ENCODE results near the gene SPP1. TPM values are rescaled to one million over a fixed set of nuclear protein-coding genes. Genes with fewer than 3 reads are reported as not detected.

SPP1 gene
- polyA plus RNA-seq, 1 of the 3 experiments (the other 2 are of a cell fraction): 0.82 TPM

DNA sequence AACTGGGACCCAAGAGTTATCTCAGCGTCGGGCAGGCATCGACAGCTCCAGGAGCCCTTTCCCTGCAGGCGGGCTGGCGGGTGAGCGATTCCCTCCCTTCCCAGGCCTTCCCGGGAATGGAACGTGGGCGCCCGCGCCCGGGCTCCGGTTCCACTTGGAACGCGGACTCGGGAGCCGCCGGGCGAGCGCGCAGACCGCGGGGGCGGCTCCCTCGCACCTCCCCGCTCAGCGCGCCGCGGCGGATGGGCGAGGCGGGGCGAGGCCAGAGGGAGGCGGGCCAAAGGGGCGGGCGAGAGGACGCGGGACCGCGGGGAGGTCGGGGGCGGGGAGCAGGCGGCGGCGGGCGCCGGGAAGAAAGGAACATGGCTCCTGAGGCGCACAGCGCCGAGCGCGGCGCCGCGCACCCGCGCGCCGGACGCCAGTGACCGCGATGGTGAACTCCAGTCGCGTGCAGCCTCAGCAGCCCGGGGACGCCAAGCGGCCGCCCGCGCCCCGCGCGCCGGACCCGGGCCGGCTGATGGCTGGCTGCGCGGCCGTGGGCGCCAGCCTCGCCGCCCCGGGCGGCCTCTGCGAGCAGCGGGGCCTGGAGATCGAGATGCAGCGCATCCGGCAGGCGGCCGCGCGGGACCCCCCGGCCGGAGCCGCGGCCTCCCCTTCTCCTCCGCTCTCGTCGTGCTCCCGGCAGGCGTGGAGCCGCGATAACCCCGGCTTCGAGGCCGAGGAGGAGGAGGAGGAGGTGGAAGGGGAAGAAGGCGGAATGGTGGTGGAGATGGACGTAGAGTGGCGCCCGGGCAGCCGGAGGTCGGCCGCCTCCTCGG lies 32.0 kb downstream of the SPP1 start, which contains the start of gene PKD2:
TSS of gene PKD2 (plus strand) at position 332 of the 818 bp plus-strand sequence. CDS start at position 431, 99 bp downstream.
- WGBS (ENCODE audit: low lambda C conversion rate): 0% methylated on average over 14 of the region's 116 CpGs
- Histone ChIP-seq H3K9me2 (no peaks in the 10 kb centered on the region), H2AFZ (ENCODE audit: low read depth) (peak within 1 kb of the TSS; percentile 84; the same call in 1 of the 2 replicates), H3K4me3 (ENCODE audit: low read depth in 2 of 2, low read length in 1 of 2) (peak within 1 kb of the TSS; percentile 72 to 96), H4K20me1 (ENCODE audit: insufficient read depth) (peaks cover 37% of the 10 kb centered on the region), H3K27ac (ENCODE audit: low read depth in 2 of 2, low read length in 1 of 2) (peak within 1 kb of the TSS; percentile 79 to 86), H3K79me2 (ENCODE audit: insufficient read depth) (peaks cover 48% of the 10 kb centered on the region), H3K9me3 (no peaks in the 10 kb centered on the region), H3K27me3 (ENCODE audit: insufficient read depth) (no peaks in the 10 kb centered on the region), H3K9ac (peak within 1 kb of the TSS; percentile 86), H3F3A (replicated peaks; ENCODE audit: insufficient read depth) (peaks cover 22% of the 10 kb centered on the region), H3K36me3 (replicated peaks in 1 of 2; ENCODE audit: control insufficient read depth in 1 of 2, insufficient read depth in 2 of 2, low read length in 1 of 2) (no peaks in the 10 kb centered on the region), H3K4me2 (peak within 1 kb of the TSS; percentile 83), H3K4me1 (ENCODE audit: control insufficient read depth in 1 of 2, insufficient read depth in 2 of 2, low read depth in 1 of 2, low read length in 1 of 2) (peaks cover 14 to 16% of the 10 kb centered on the region in 2 experiments; a peak in 3 of 4 replicates)
- no peak for TF ChIP-seq ELF1 (IDR thresholded peaks at IDR 0.05)
- TF ChIP-seq MXI1 (IDR thresholded peaks at IDR 0.05; ENCODE audit: low read depth, low read length): peak; percentile 59; the same call in 1 of the 2 replicates
- TF ChIP-seq YY1 (IDR thresholded peaks at IDR 0.05; ENCODE audit: low read depth): peak; percentile 40; the same call in 1 of the 2 replicates
- TF ChIP-seq TAF1 (IDR thresholded peaks at IDR 0.05; ENCODE audit: borderline replicate concordance, low read depth, low read length): peak; percentile 79
- TF ChIP-seq, protein P1, sequence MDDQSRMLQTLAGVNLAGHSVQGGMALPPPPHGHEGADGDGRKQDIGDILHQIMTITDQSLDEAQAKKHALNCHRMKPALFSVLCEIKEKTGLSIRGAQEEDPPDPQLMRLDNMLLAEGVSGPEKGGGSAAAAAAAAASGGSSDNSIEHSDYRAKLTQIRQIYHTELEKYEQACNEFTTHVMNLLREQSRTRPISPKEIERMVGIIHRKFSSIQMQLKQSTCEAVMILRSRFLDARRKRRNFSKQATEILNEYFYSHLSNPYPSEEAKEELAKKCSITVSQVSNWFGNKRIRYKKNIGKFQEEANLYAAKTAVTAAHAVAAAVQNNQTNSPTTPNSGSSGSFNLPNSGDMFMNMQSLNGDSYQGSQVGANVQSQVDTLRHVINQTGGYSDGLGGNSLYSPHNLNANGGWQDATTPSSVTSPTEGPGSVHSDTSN (IDR thresholded peaks at IDR 0.05): no peak
- no peak for TF ChIP-seq SMC3 (IDR thresholded peaks at IDR 0.05; ENCODE audit: low read depth, low read length)
- TF ChIP-seq, protein P2, sequence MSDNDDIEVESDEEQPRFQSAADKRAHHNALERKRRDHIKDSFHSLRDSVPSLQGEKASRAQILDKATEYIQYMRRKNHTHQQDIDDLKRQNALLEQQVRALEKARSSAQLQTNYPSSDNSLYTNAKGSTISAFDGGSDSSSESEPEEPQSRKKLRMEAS (IDR thresholded peaks at IDR 0.05; ENCODE audit: low read depth): peak; percentile 46; the same call in 1 of the 2 replicates
- TF ChIP-seq POLR2AphosphoS5 (IDR thresholded peaks at IDR 0.05; ENCODE audit: low read depth, low read length): peak; percentile 70; the same call in 1 of the 2 replicates
- TF ChIP-seq, protein P3, sequence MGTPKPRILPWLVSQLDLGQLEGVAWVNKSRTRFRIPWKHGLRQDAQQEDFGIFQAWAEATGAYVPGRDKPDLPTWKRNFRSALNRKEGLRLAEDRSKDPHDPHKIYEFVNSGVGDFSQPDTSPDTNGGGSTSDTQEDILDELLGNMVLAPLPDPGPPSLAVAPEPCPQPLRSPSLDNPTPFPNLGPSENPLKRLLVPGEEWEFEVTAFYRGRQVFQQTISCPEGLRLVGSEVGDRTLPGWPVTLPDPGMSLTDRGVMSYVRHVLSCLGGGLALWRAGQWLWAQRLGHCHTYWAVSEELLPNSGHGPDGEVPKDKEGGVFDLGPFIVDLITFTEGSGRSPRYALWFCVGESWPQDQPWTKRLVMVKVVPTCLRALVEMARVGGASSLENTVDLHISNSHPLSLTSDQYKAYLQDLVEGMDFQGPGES (IDR thresholded peaks at IDR 0.05; ENCODE audit: low read depth, low read length): no peak
- CTCF ChIA-PET: interaction anchor here (0.7 kb wide), 1 partner anchor 9 kb away, joined by 3 read pairs; no protein-coding TSS in a partner anchor
- POLR2A ChIA-PET: interaction anchor here (1.0 kb wide), 1 partner anchor 14 kb away, joined by 4 read pairs; no protein-coding TSS in a partner anchor
- peak; percentile 96 for DNase-seq

DNA sequence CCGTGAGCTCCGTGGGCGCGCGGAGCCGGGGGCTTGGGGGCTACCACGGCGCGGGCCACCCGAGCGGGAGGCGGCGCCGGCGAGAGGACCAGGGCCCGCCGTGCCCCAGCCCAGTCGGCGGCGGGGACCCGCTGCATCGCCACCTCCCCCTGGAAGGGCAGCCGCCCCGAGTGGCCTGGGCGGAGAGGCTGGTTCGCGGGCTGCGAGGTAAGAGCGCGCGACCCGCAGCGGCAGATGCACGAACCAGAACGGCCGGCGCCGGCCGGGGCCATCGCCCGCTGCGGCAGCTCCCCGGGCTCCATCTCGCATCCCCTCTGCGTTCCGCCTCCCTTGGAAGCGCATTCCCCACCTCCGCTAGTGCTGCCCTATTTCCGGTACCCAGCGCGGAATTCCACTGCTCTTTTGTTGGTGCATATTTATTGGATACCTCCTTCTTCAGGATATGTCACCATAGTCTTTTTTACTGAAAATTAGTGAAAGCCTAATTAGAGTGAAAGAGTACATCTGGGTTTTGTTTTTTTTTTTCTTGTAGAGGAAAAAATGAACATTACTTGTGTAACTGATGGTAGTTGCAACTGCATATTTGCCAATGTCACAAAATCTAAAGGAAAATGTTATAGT lies 32.7 kb downstream of the SPP1 start:
- Histone ChIP-seq H3K4me2 (peak overlapping the region; percentile 83), H3K27me3 (ENCODE audit: insufficient read depth) (no peaks in the 10 kb centered on the region), H3K4me3 (ENCODE audit: low read depth in 2 of 2, low read length in 1 of 2) (peak overlapping the region; percentile 72 to 96), H3K9me2 (no peaks in the 10 kb centered on the region), H3K36me3 (replicated peaks in 1 of 2; ENCODE audit: control insufficient read depth in 1 of 2, insufficient read depth in 2 of 2, low read length in 1 of 2) (no peaks in the 10 kb centered on the region), H3F3A (replicated peaks; ENCODE audit: insufficient read depth) (peaks cover 21% of the 10 kb centered on the region), H3K27ac (ENCODE audit: low read depth in 2 of 2, low read length in 1 of 2) (peak overlapping the region; percentile 79 to 86), H3K4me1 (ENCODE audit: control insufficient read depth in 1 of 2, insufficient read depth in 2 of 2, low read depth in 1 of 2, low read length in 1 of 2) (peaks cover 14 to 16% of the 10 kb centered on the region in 2 experiments; a peak in 3 of 4 replicates), H3K9me3 (no peaks in the 10 kb centered on the region), H3K9ac (peak overlapping the region; percentile 86), H4K20me1 (ENCODE audit: insufficient read depth) (peaks cover 44% of the 10 kb centered on the region), H3K79me2 (ENCODE audit: insufficient read depth) (peaks cover 56% of the 10 kb centered on the region), H2AFZ (ENCODE audit: low read depth) (peak overlapping the region; percentile 50; the same call in 1 of the 2 replicates)
- CTCF ChIA-PET: interaction anchor here (0.7 kb wide), 1 partner anchor 8 kb away, joined by 3 read pairs; no protein-coding TSS in a partner anchor
- POLR2A ChIA-PET: interaction anchor here (1.0 kb wide), 1 partner anchor 14 kb away, joined by 4 read pairs; no protein-coding TSS in a partner anchor
- 0% methylated on average over 7 of the region's 51 CpGs for WGBS (ENCODE audit: low lambda C conversion rate)
- DNase-seq: peak; percentile 81
- no peak for TF ChIP-seq SMC3 (IDR thresholded peaks at IDR 0.05; ENCODE audit: low read depth, low read length)
- TF ChIP-seq, protein P4, sequence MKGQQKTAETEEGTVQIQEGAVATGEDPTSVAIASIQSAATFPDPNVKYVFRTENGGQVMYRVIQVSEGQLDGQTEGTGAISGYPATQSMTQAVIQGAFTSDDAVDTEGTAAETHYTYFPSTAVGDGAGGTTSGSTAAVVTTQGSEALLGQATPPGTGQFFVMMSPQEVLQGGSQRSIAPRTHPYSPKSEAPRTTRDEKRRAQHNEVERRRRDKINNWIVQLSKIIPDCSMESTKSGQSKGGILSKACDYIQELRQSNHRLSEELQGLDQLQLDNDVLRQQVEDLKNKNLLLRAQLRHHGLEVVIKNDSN (IDR thresholded peaks at IDR 0.05; ENCODE audit: borderline replicate concordance, low read depth): no peak
- TF ChIP-seq MXI1 (IDR thresholded peaks at IDR 0.05; ENCODE audit: low read depth, low read length): peak; percentile 53; the same call in 1 of the 2 replicates
- no peak for TF ChIP-seq CHD2 (IDR thresholded peaks at IDR 0.05; ENCODE audit: low read length, partially characterized antibody)
- TF ChIP-seq YY1 (IDR thresholded peaks at IDR 0.05; ENCODE audit: low read depth): no peak; the same call in 1 of the 2 replicates
- TF ChIP-seq FOXM1 (IDR thresholded peaks at IDR 0.05; ENCODE audit: low read depth): no peak
- TF ChIP-seq EZH2phosphoT487 (IDR thresholded peaks at IDR 0.05; ENCODE audit: borderline replicate concordance, low read depth): no peak
- TF ChIP-seq, protein P5, sequence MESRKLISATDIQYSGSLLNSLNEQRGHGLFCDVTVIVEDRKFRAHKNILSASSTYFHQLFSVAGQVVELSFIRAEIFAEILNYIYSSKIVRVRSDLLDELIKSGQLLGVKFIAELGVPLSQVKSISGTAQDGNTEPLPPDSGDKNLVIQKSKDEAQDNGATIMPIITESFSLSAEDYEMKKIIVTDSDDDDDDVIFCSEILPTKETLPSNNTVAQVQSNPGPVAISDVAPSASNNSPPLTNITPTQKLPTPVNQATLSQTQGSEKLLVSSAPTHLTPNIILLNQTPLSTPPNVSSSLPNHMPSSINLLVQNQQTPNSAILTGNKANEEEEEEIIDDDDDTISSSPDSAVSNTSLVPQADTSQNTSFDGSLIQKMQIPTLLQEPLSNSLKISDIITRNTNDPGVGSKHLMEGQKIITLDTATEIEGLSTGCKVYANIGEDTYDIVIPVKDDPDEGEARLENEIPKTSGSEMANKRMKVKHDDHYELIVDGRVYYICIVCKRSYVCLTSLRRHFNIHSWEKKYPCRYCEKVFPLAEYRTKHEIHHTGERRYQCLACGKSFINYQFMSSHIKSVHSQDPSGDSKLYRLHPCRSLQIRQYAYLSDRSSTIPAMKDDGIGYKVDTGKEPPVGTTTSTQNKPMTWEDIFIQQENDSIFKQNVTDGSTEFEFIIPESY (IDR thresholded peaks at IDR 0.05; ENCODE audit: borderline replicate concordance, low read depth): no peak
- TF ChIP-seq TAF1 (IDR thresholded peaks at IDR 0.05; ENCODE audit: borderline replicate concordance, low read depth, low read length): peak; percentile 47
- TF ChIP-seq NFIC (IDR thresholded peaks at IDR 0.05; ENCODE audit: borderline replicate concordance): no peak
- TF ChIP-seq, protein P1 (IDR thresholded peaks at IDR 0.05): no peak

Measured in SK-N-SH (cell line).